ENCODE data around the gene CGB1. TPM values are rescaled to one million over a fixed set of nuclear protein-coding genes. Genes with fewer than 3 reads are reported as not detected.

The CGB1 gene
- total and polyA plus RNA-seq, 9 of the 15 experiments (the other 6 are each of a cell fraction or from before 2014, with no cell fraction given), result not detected

DNA sequence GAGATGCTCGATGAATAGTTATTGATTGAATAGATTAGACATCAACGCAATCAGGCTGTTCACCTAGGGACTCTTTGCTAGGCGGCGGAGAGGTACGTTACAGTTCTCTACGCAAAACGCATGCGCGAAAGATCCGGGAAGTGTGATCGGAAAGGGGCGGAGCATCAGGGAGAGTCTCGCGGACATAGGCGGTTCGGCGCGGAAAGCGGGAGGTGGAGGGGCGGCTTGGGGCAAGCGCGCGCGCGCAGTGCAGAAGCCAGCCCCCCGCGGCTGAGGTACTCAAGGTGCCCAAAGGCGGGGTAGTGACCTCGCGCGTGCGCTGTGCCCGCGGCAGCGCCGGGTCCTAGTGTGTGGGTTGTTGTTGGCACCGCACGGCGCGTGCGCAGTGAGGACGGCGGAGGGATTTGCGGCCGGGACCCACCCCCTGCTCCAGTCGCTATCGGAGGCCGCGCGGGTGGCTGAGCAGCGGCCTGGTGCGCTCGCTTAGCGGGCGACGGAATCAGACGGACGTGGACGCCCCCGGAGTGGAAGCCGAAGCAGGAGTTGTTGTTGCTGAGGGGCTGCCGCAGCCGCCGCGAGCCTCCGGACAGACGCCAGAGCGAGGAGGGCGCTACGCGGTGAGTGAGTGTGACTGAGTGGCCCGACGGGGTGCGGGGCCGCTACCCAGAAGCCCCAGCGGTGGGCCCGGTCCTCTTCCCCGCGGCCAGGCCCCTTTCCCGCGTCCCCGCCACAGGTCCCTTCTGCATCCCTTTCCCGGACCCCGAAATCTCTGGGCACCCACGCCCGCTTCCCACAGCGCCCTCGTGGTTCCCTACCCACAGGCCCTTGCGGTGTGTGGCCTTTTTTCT lies 48.5 kb upstream of the CGB1 start, which contains the start of gene SNRNP70 (continued):
- TF ChIP-seq, protein P1, sequence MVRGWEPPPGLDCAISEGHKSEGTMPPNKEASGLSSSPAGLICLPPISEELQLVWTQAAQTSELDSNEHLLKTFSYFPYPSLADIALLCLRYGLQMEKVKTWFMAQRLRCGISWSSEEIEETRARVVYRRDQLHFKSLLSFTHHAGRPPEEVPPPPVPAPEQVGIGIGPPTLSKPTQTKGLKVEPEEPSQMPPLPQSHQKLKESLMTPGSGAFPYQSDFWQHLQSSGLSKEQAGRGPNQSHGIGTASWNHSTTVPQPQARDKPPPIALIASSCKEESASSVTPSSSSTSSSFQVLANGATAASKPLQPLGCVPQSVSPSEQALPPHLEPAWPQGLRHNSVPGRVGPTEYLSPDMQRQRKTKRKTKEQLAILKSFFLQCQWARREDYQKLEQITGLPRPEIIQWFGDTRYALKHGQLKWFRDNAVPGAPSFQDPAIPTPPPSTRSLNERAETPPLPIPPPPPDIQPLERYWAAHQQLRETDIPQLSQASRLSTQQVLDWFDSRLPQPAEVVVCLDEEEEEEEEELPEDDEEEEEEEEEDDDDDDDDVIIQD (CRISPR knock-in tag; IDR thresholded peaks at IDR 0.05), result 0 out of 2 replicates have a peak, but pooled peaks have one; percentile 41
- TF ChIP-seq ZFP1 (CRISPR knock-in tag; IDR thresholded peaks at IDR 0.05) (no peak), ARID1B (IDR thresholded peaks at IDR 0.05) (peak; percentile 23; the same call in 1 of the 2 replicates), HLTF (IDR thresholded peaks at IDR 0.05) (peak; percentile 67; the same call in 1 of the 2 replicates), EGR1 (conservative IDR thresholded peaks at IDR 0.05) (peak; percentile 88), ATF1 (CRISPR knock-in tag; IDR thresholded peaks at IDR 0.05) (no peak), ATF1 (tag; IDR thresholded peaks at IDR 0.05) (peak; percentile 84), ARHGAP35 (IDR thresholded peaks at IDR 0.05; ENCODE audit: partially characterized antibody) (no peak), CREB1 (IDR thresholded peaks at IDR 0.05) (peak; percentile 63; the same call in 1 of the 2 replicates), CREB1 (CRISPR knock-in tag; IDR thresholded peaks at IDR 0.05) (peak; percentile 76), TOE1 (IDR thresholded peaks at IDR 0.05; ENCODE audit: borderline replicate concordance) (peak; percentile 19; the same call in 1 of the 2 replicates), TOE1 (CRISPR knock-in tag; IDR thresholded peaks at IDR 0.05; ENCODE audit: borderline replicate concordance, low read depth) (peak; percentile 79; the same call in 1 of the 2 replicates), KDM4B (IDR thresholded peaks at IDR 0.05; ENCODE audit: borderline replicate concordance in 2 of 2, low read depth in 1 of 2) (peak in 1 of 2 experiments; percentile 78; a peak in 1 of 4 replicates), TBP (optimal IDR thresholded peaks at IDR 0.05; ENCODE audit: low read depth, low read length) (peak; percentile 79), ZNF551 (CRISPR knock-in tag; IDR thresholded peaks at IDR 0.05) (no peak), MEIS2 (IDR thresholded peaks at IDR 0.05; ENCODE audit: partially characterized antibody) (peak; percentile 95), ZNF311 (CRISPR knock-in tag; IDR thresholded peaks at IDR 0.05) (no peak), CREBBP (IDR thresholded peaks at IDR 0.05; ENCODE audit: low read depth, low read length) (no peak)
- TF ChIP-seq, protein P2, sequence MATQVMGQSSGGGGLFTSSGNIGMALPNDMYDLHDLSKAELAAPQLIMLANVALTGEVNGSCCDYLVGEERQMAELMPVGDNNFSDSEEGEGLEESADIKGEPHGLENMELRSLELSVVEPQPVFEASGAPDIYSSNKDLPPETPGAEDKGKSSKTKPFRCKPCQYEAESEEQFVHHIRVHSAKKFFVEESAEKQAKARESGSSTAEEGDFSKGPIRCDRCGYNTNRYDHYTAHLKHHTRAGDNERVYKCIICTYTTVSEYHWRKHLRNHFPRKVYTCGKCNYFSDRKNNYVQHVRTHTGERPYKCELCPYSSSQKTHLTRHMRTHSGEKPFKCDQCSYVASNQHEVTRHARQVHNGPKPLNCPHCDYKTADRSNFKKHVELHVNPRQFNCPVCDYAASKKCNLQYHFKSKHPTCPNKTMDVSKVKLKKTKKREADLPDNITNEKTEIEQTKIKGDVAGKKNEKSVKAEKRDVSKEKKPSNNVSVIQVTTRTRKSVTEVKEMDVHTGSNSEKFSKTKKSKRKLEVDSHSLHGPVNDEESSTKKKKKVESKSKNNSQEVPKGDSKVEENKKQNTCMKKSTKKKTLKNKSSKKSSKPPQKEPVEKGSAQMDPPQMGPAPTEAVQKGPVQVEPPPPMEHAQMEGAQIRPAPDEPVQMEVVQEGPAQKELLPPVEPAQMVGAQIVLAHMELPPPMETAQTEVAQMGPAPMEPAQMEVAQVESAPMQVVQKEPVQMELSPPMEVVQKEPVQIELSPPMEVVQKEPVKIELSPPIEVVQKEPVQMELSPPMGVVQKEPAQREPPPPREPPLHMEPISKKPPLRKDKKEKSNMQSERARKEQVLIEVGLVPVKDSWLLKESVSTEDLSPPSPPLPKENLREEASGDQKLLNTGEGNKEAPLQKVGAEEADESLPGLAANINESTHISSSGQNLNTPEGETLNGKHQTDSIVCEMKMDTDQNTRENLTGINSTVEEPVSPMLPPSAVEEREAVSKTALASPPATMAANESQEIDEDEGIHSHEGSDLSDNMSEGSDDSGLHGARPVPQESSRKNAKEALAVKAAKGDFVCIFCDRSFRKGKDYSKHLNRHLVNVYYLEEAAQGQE (IDR thresholded peaks at IDR 0.05; ENCODE audit: borderline replicate concordance), result no peak
- TF ChIP-seq, protein P2 (CRISPR knock-in tag; IDR thresholded peaks at IDR 0.05; ENCODE audit: low read depth), result peak; percentile 80; the same call in 1 of the 2 replicates

Measured in K562 (cell line).